IMR-90 (cell line): Measurements from ENCODE around the gene NPIPB8. TPM values are rescaled to one million over a fixed set of nuclear protein-coding genes. Genes with fewer than 3 reads are reported as not detected.
"Not testable (repeated sequence)": the region's sequence is repeated elsewhere in the genome, so short reads cannot be mapped to it uniquely, and the experiment has no call there.

Source experiments
- ATAC-seq: fragments of 200-7000 bp; cut with Tn5 transposase; 2 replicates; pipeline ENCODE4 v1.9.1; 2020; ENCODE audit warnings: low read depth, mild to moderate bottlenecking, moderate library complexity
- BruUV-seq: library from RNA; stranded (reverse); fragments of 400-500 nt; replicated peaks from 2 replicates; lab custom pipeline; 2021; lab: Mats Ljungman, UMichigan
- CTCF ChIA-PET: fragments of 300-600 bp; formaldehyde crosslinking; extraction: SDS; loops from one replicate; lab custom pipeline; 2021; ENCODE audit warnings: antibody characterized with exemption; lab: Yijun Ruan, JAX
- POLR2A ChIA-PET: fragments of 300-600 bp; sonication (Branson Sonifier 250); formaldehyde crosslinking; loops from one replicate; lab custom pipeline; 2022; ENCODE audit warnings: antibody characterized with exemption; ENCODE audit not compliant: unreplicated experiment; lab: Charles Lee
- DNase-seq: peaks from one replicate; pipeline ENCODE4 v3.0.0; 2013
- H2AFZ ChIP-seq: replicated peaks from 2 replicates; pipeline ENCODE3; 2013; ENCODE audit warnings: low read length, mild to moderate bottlenecking; ENCODE audit not compliant: poor library complexity
- H2AK5ac ChIP-seq: 2 replicates; pipeline ENCODE4 v1.6.1; 2013; ENCODE audit warnings: low read depth, low read length, inconsistent platforms
- H2AK9ac ChIP-seq: replicated peaks from 2 replicates; pipeline ENCODE3; 2013; ENCODE audit warnings: mild to moderate bottlenecking, low read depth, low read length, moderate library complexity; ENCODE audit not compliant: poor library complexity
- H2BK120ac ChIP-seq: 2 replicates; pipeline ENCODE4 v1.6.1; 2013; ENCODE audit warnings: low read depth, low read length, inconsistent platforms
- H2BK15ac ChIP-seq: 3 replicates; pipeline ENCODE4 v1.6.1; 2013; ENCODE audit warnings: low read depth, low read length, inconsistent platforms
- H2BK20ac ChIP-seq: 2 replicates; pipeline ENCODE4 v1.6.1; 2013; ENCODE audit warnings: low read depth, mild to moderate bottlenecking, inconsistent platforms, low read length, moderate library complexity
- H2BK5ac ChIP-seq: 2 replicates; pipeline ENCODE4 v1.6.1; 2013; ENCODE audit warnings: mild to moderate bottlenecking, low read depth, low read length, inconsistent platforms; ENCODE audit not compliant: poor library complexity, severe bottlenecking
- H3K14ac ChIP-seq: replicated peaks from 2 replicates; pipeline ENCODE4 v1.6.1; 2013; ENCODE audit warnings: low read depth, low read length, inconsistent platforms
- H3K18ac ChIP-seq: 2 replicates; pipeline ENCODE4 v1.6.1; 2013; ENCODE audit warnings: low read depth, low read length, control low read depth
- H3K23ac ChIP-seq: 2 replicates; pipeline ENCODE4 v1.6.1; 2013; ENCODE audit warnings: low read depth, low read length, inconsistent platforms
- H3K27ac ChIP-seq: 2 replicates; pipeline ENCODE4 v1.5.1; 2013; ENCODE audit warnings: mild to moderate bottlenecking, control low read depth, low read length; ENCODE audit not compliant: insufficient read depth
- H3K27me3 ChIP-seq: 2 replicates; pipeline ENCODE4 v1.6.1; 2013; ENCODE audit warnings: low read length; ENCODE audit not compliant: control insufficient read depth, insufficient read depth
- H3K36me3 ChIP-seq: 2 replicates; pipeline ENCODE4 v1.6.1; 2013; ENCODE audit warnings: low read length, mixed read lengths; ENCODE audit not compliant: control insufficient read depth, insufficient read depth
- H3K4ac ChIP-seq: 2 replicates; pipeline ENCODE4 v1.6.1; 2013; ENCODE audit warnings: low read depth, low read length, inconsistent platforms
- H3K4me1 ChIP-seq: 2 replicates; pipeline ENCODE4 v1.6.1; 2013; ENCODE audit warnings: low read length, mixed read lengths; ENCODE audit not compliant: control insufficient read depth, insufficient read depth
- H3K4me2 ChIP-seq: 2 replicates; pipeline ENCODE4 v1.6.1; 2013; ENCODE audit warnings: low read depth, mild to moderate bottlenecking, control low read depth, low read length, moderate library complexity
- H3K4me3 ChIP-seq: 2 replicates; pipeline ENCODE4 v1.5.1; 2013; ENCODE audit warnings: low read depth, mild to moderate bottlenecking, control low read depth, low read length, moderate library complexity; ENCODE audit not compliant: insufficient read depth
- H3K56ac ChIP-seq: 2 replicates; pipeline ENCODE4 v1.6.1; 2013; ENCODE audit warnings: low read length, inconsistent platforms; ENCODE audit not compliant: insufficient read depth; ENCODE audit errors: extremely low read depth
- H3K79me1 ChIP-seq, 2 experiments: 2 replicates each; pipeline ENCODE4 v1.6.1; 2013; ENCODE audit warnings: low read length in 2 of 2, inconsistent platforms in 1 of 2, low read depth in 1 of 2
- H3K9ac ChIP-seq: 2 replicates; pipeline ENCODE4 v1.6.1; 2013; ENCODE audit warnings: low read depth, low read length, control low read depth
- H3K9me1 ChIP-seq: 2 replicates; pipeline ENCODE4 v1.6.1; 2013; ENCODE audit warnings: low read length, inconsistent platforms; ENCODE audit not compliant: insufficient read depth
- H3K9me3 ChIP-seq: 2 replicates; pipeline ENCODE4 v1.6.1; 2013; ENCODE audit warnings: low read length; ENCODE audit not compliant: control insufficient read depth, insufficient read depth
- H4K20me1 ChIP-seq: 2 replicates; pipeline ENCODE4 v1.6.1; 2013; ENCODE audit warnings: low read length, inconsistent platforms; ENCODE audit not compliant: insufficient read depth
- H4K5ac ChIP-seq: 2 replicates; pipeline ENCODE4 v1.6.1; 2013; ENCODE audit warnings: mild to moderate bottlenecking, low read depth, low read length, control low read depth
- H4K8ac ChIP-seq, 2 experiments: 2 replicates each; pipeline ENCODE4 v1.6.1; 2013; ENCODE audit warnings: low read depth in 2 of 2, low read length in 2 of 2, control low read depth in 1 of 2, inconsistent platforms in 1 of 2
- H4K91ac ChIP-seq: 2 replicates; pipeline ENCODE4 v1.6.1; 2013; ENCODE audit warnings: low read depth, low read length, inconsistent platforms; ENCODE audit not compliant: insufficient read depth
- CEBPB ChIP-seq: IDR thresholded peaks from 2 replicates; pipeline ENCODE4 v1.6.1; 2012; ENCODE audit warnings: low read depth, low read length, improper control_type of control experiment
- NFE2L2 ChIP-seq: fragments of 150-350 bp; IDR thresholded peaks from 2 replicates; pipeline ENCODE4 v1.6.1; 2016; ENCODE audit warnings: low read depth, mild to moderate bottlenecking, low read length
- WGBS, 2 experiments: methylation state at CpG; one replicate each; pipeline versions ENCODE4 v1.1.5 to v1.1.7; 2013; ENCODE audit warnings: missing lambda C conversion rate in 2 of 2; ENCODE audit not compliant: insufficient read length in 1 of 2; ENCODE audit errors: extremely low coverage in 2 of 2; 5-methylcytosine and 5-hydroxymethylcytosine counted together
- dilution Hi-C: fragments of 300-500 bp; cut with HindIII; formaldehyde crosslinking; loops from one replicate; pipeline ENCODE4 v1.14.3; 2018; ENCODE audit warnings: low sequenced_read_pairs; ENCODE audit not compliant: unreplicated experiment
- in situ Hi-C: fragments of 300-500 bp; cut with MboI; formaldehyde crosslinking; loops from 3 replicates; pipeline ENCODE4 v1.14.3; 2019; ENCODE audit warnings: low sequenced_read_pairs, inconsistent platforms, mixed read lengths
- intact Hi-C: fragments of 100-400 bp; cut with micrococcal nuclease; formaldehyde crosslinking; loops from 2 replicates; pipeline ENCODE4 v1.10.0; 2022
- polyA plus RNA-seq, 3 experiments: library from polyadenylated mRNA; depleted of rRNA; stranded (reverse); fragments of >200 nt; gene quantifications; 2 replicates each; pipeline ENCODE4 v1.2.3, GENCODE V29; 2012; ENCODE audit warnings: low replicate concordance in 1 of 3
- total RNA-seq: library from RNA; depleted of rRNA; stranded (reverse); fragments of >200 nt; gene quantifications from 2 replicates; pipeline ENCODE4 v1.2.3, GENCODE V29; 2012

The NPIPB8 gene
- total and polyA plus RNA-seq, 2 of the 4 experiments (the other 2 are of a cell fraction): not detected

DNA sequence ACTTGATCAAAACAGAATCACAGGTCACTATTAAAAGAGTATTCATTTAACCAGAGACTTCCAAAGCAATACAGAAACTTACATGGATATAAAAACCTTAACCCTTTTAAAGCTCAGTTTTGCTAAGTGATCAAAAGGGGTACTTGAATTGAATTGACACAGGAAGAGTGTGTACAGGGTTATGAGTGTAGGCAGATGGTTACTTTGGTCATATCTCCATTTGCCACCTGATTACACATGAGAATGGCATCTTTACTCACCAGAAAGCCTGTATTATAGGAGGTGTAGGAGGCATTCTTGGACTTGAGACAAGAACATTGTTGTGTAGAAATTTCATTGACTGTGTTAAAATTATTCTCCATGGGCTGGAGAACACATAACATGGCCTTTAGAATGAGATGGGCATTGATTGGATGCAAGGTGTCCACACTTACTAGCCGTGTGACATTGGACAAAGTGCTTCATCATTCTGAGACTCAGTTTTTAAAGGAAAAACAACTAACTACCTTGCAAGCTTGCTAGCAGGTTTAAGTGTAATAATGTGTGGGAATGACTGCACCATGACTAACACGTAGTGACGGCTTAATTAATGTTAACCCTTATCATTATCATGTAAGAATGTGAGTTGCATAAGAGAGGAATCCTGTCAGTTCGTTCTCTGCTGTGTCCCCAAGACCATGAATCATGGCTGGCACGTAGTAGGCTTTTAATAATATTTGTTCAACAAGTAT is 1.6 kb upstream of the NPIPB8 start:
- H3K27ac ChIP-seq, BruUV-seq, H3K4me1 ChIP-seq, H3K9me3 ChIP-seq, H3K36me3 ChIP-seq, H3K9ac ChIP-seq, intact Hi-C loops, H3K4ac ChIP-seq, CTCF ChIA-PET, H4K91ac ChIP-seq, H3K27me3 ChIP-seq, H2AK9ac ChIP-seq, H2AFZ ChIP-seq, H2AK5ac ChIP-seq, ATAC-seq, H3K23ac ChIP-seq, H3K14ac ChIP-seq, H4K20me1 ChIP-seq, H3K4me3 ChIP-seq, H3K79me1 ChIP-seq, POLR2A ChIA-PET, H3K9me1 ChIP-seq, in situ Hi-C loops, H4K8ac ChIP-seq, H2BK5ac ChIP-seq, H3K18ac ChIP-seq, H2BK20ac ChIP-seq, H4K5ac ChIP-seq, H2BK15ac ChIP-seq, dilution Hi-C loops, H2BK120ac ChIP-seq, H3K56ac ChIP-seq: not testable (repeated sequence)
- H3K4me2 ChIP-seq: peak overlapping the region; percentile 31; the same call in 1 of the 2 replicates
- WGBS, 2 experiments: no CpG with 5 or more reads among the region's 5 CpGs
- peak; percentile 63; the same call in 1 of the 2 replicates for TF ChIP-seq CEBPB
- peak; percentile 34; the same call in 1 of the 2 replicates for TF ChIP-seq NFE2L2
- DNase-seq: peak; percentile 72

DNA sequence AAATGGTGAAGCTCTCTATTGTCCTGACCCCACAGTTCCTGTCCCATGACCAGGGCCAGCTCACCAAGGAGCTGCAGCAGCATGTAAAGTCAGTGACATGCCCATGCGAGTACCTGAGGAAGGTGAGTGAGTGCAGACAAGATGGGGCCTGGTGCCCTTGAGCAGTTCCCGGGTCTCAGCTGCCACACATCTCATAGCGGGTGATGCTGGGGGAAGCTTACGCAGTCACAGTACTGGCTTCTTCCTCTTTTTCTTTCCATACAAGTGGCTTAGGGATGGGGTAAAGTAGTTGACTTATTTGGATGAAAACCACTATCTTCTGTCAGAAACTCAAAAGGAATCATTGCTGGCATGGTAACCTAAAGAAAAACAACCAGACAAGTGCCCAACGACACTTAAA is 494 bp downstream of the NPIPB8 start:
- H3K27me3 ChIP-seq, H3K4me2 ChIP-seq, H3K18ac ChIP-seq, H4K20me1 ChIP-seq, H2AK9ac ChIP-seq, H3K9me1 ChIP-seq, H3K27ac ChIP-seq, H3K9ac ChIP-seq, H2BK120ac ChIP-seq, H2BK15ac ChIP-seq, H3K4ac ChIP-seq, H3K79me1 ChIP-seq, H2BK5ac ChIP-seq, H3K14ac ChIP-seq, H4K8ac ChIP-seq, H4K91ac ChIP-seq, H4K5ac ChIP-seq, H3K23ac ChIP-seq, H2AFZ ChIP-seq, in situ Hi-C loops, intact Hi-C loops, DNase-seq, BruUV-seq, H3K4me1 ChIP-seq, POLR2A ChIA-PET, H2BK20ac ChIP-seq, H3K9me3 ChIP-seq, H2AK5ac ChIP-seq, ATAC-seq, H3K56ac ChIP-seq, dilution Hi-C loops, CTCF ChIA-PET, H3K36me3 ChIP-seq, H3K4me3 ChIP-seq: not testable (repeated sequence)
- WGBS, 2 experiments: no CpG with 5 or more reads among the region's 5 CpGs
